ENCODE data around the gene PSMD6.

Gene PSMD6

GRCh38 chr3:63993653-63994079 is 29.6 kb downstream of the PSMD6 start:
- peaks cover 100% of the 10 kb centered on the region for H3K36me3 ChIP-seq
- H3K4me1 ChIP-seq (ENCODE audit: control insufficient read depth in 1 of 2, insufficient read depth in 1 of 2, low read depth in 1 of 2, low read length in 1 of 2), result peaks cover 16 to 20% of the 10 kb centered on the region in 2 experiments
- peak overlapping the region; percentile 35 for H3K27ac ChIP-seq
- H3K9me3 ChIP-seq, result no peaks in the 10 kb centered on the region
- peak; percentile 87 for TF ChIP-seq CTCF (IDR thresholded peaks at IDR 0.05)
- H3K27me3 ChIP-seq, result no peaks in the 10 kb centered on the region
- no peak overlapping the region for H3K4me3 ChIP-seq (ENCODE audit: low read depth in 1 of 2, low read length in 1 of 2)

- Histone ChIP-seq H3K9me3 (no peaks in the 10 kb centered on the region), H3K4me1 (ENCODE audit: control insufficient read depth in 1 of 2, insufficient read depth in 1 of 2, low read depth in 1 of 2, low read length in 1 of 2) (peaks cover 16 to 20% of the 10 kb centered on the region in 2 experiments), H3K4me3 (ENCODE audit: low read depth in 1 of 2, low read length in 1 of 2) (no peak overlapping the region), H3K27me3 (no peaks in the 10 kb centered on the region), H3K36me3 (peaks cover 99% of the 10 kb centered on the region), H3K27ac (peak overlapping the region; percentile 37)
- TF ChIP-seq CTCF (IDR thresholded peaks at IDR 0.05), result no peak
Observed at GRCh38 chr3:63992516-63993209, 30.6 kb downstream of the PSMD6 start.

- no peak for TF ChIP-seq CTCF (IDR thresholded peaks at IDR 0.05)
- H3K27ac ChIP-seq, result peak overlapping the region; percentile 37
- H3K4me1 ChIP-seq (ENCODE audit: control insufficient read depth in 1 of 2, insufficient read depth in 1 of 2, low read depth in 1 of 2, low read length in 1 of 2), result peaks cover 16 to 20% of the 10 kb centered on the region in 2 experiments
- H3K4me3 ChIP-seq (ENCODE audit: low read depth in 1 of 2, low read length in 1 of 2), result no peak overlapping the region
- no peaks in the 10 kb centered on the region for H3K27me3 ChIP-seq
- H3K36me3 ChIP-seq, result peaks cover 99% of the 10 kb centered on the region
- H3K9me3 ChIP-seq, result no peaks in the 10 kb centered on the region
Observed at GRCh38 chr3:63991666-63992065, 31.6 kb downstream of the PSMD6 start.

GRCh38 chr3:63990733-63991132 is 32.6 kb downstream of the PSMD6 start:
- Histone ChIP-seq H3K4me3 (ENCODE audit: low read depth in 1 of 2, low read length in 1 of 2) (no peak overlapping the region), H3K27ac (peak overlapping the region; percentile 37), H3K36me3 (peaks cover 99% of the 10 kb centered on the region), H3K4me1 (ENCODE audit: control insufficient read depth in 1 of 2, insufficient read depth in 1 of 2, low read depth in 1 of 2, low read length in 1 of 2) (peaks cover 16 to 20% of the 10 kb centered on the region in 2 experiments), H3K27me3 (no peaks in the 10 kb centered on the region), H3K9me3 (no peaks in the 10 kb centered on the region)
- TF ChIP-seq CTCF (IDR thresholded peaks at IDR 0.05), result no peak

GRCh38 chr3:63990204-63990603 is 33.1 kb downstream of the PSMD6 start:
- Histone ChIP-seq H3K27me3 (no peaks in the 10 kb centered on the region), H3K9me3 (no peaks in the 10 kb centered on the region), H3K4me1 (ENCODE audit: control insufficient read depth in 1 of 2, insufficient read depth in 1 of 2, low read depth in 1 of 2, low read length in 1 of 2) (peaks cover 11 to 15% of the 10 kb centered on the region in 2 experiments), H3K4me3 (ENCODE audit: low read depth in 1 of 2, low read length in 1 of 2) (no peak overlapping the region), H3K36me3 (peaks cover 99% of the 10 kb centered on the region), H3K27ac (no peak overlapping the region)
- TF ChIP-seq CTCF (IDR thresholded peaks at IDR 0.05), result no peak
